Activated CD4-positive, alpha-beta T cell treated with anti-CD3 and anti-CD28 coated beads, Interleukin-2, amount 50 U/mL, for 24 hours (primary cell): Measurements from ENCODE around the gene METTL23.

Experiments
- DNase-seq, 2 donors: peaks; one replicate each; pipeline ENCODE4 v3.0.0-alpha.2; 2020; ENCODE audit warnings: low read depth in 1 of 2, low spot score in 1 of 2

The METTL23 gene

GRCh38 chr17:76755285-76755684 lies 28.6 kb downstream of the METTL23 start:
- no peak for DNase-seq

GRCh38 chr17:76757256-76757655 lies 30.6 kb downstream of the METTL23 start:
- no peak for DNase-seq

GRCh38 chr17:76758570-76758969 lies 31.9 kb downstream of the METTL23 start:
- DNase-seq: no peak

- peak in 1 of 2 donors; percentile 35 for DNase-seq
Observed at GRCh38 chr17:76772842-76773525, 46.3 kb downstream of the METTL23 start.

- no peak for DNase-seq
Observed at GRCh38 chr17:76775021-76775600, 48.5 kb downstream of the METTL23 start.

- DNase-seq: no peak
Observed at GRCh38 chr17:76781056-76781982, 54.7 kb downstream of the METTL23 start.

- no peak for DNase-seq
Observed at GRCh38 chr17:76783146-76783545, 56.5 kb downstream of the METTL23 start.
